WTC11 (cell line): ENCODE measurements around the gene PPME1. TPM values are rescaled to one million over a fixed set of nuclear protein-coding genes. Genes with fewer than 3 reads are reported as not detected.

Experiments
- ATAC-seq: fragments of 200-7000 bp; cut with Tn5 transposase; 2 replicates; pipeline ENCODE4 v1.10.0; 2021; ENCODE audit warnings: mild to moderate bottlenecking, moderate library complexity
- CTCF ChIA-PET: fragments of 300-600 bp; sonication (Branson Sonifier 250); formaldehyde crosslinking; loops from one replicate; lab custom pipeline; 2021; ENCODE audit warnings: antibody characterized with exemption; lab: Charles Lee
- POLR2A ChIA-PET: fragments of 350-600 bp; sonication (Branson Sonifier 250); formaldehyde crosslinking; loops from one replicate; lab custom pipeline; 2021; ENCODE audit warnings: antibody characterized with exemption; lab: Charles Lee
- DNase-seq: peaks from one replicate; pipeline ENCODE4 v3.0.0; 2021; ENCODE audit warnings: low spot score
- H3K27ac Mint-ChIP-seq: 2 replicates; pipeline ENCODE4 v1.8.0; 2021; ENCODE audit warnings: mixed read lengths
- H3K27me3 Mint-ChIP-seq: 2 replicates; pipeline ENCODE4 v1.8.0; 2021; ENCODE audit warnings: low read depth, mild to moderate bottlenecking, moderate library complexity, mixed read lengths
- H3K36me3 Mint-ChIP-seq: 2 replicates; pipeline ENCODE4 v1.8.0; 2021; ENCODE audit warnings: mixed read lengths
- H3K4me1 Mint-ChIP-seq: 2 replicates; pipeline ENCODE4 v1.8.0; 2022; ENCODE audit warnings: mixed read lengths
- H3K4me3 Mint-ChIP-seq: 2 replicates; pipeline ENCODE4 v1.8.0; 2021; ENCODE audit warnings: mild to moderate bottlenecking, moderate library complexity, mixed read lengths
- H3K9me3 Mint-ChIP-seq: 2 replicates; pipeline ENCODE4 v1.8.0; 2021; ENCODE audit warnings: mixed read lengths
- ATF1 ChIP-seq: sonication (generic); formaldehyde crosslinking; IDR thresholded peaks from 2 replicates; pipeline ENCODE4 v1.8.1; 2023; ENCODE audit warnings: mild to moderate bottlenecking, moderate library complexity, missing genetic modification reagents
- ATF3 ChIP-seq: sonication (generic); formaldehyde crosslinking; conservative IDR thresholded peaks from 2 replicates; pipeline ENCODE4 v1.8.1; 2022; ENCODE audit warnings: mild to moderate bottlenecking, missing genetic modification reagents
- CBFB ChIP-seq: sonication (generic); formaldehyde crosslinking; IDR thresholded peaks from 2 replicates; pipeline ENCODE4 v1.8.1; 2022; ENCODE audit warnings: mild to moderate bottlenecking, low read depth, missing genetic modification reagents
- CDX4 ChIP-seq: fragments of 250-450 bp; sonication (Bioruptor Pico); IDR thresholded peaks from 2 replicates; pipeline ENCODE4 v1.9.0; 2021; ENCODE audit warnings: moderate library complexity, mild to moderate bottlenecking, inconsistent platforms, borderline replicate concordance
- E2F4 ChIP-seq: sonication (generic); formaldehyde crosslinking; IDR thresholded peaks from 2 replicates; pipeline ENCODE4 v1.8.1; 2022; ENCODE audit warnings: low read depth, mild to moderate bottlenecking, moderate library complexity, missing genetic modification reagents, borderline replicate concordance
- ESRRA ChIP-seq: sonication (generic); formaldehyde crosslinking; IDR thresholded peaks from 2 replicates; pipeline ENCODE4 v1.8.1; 2022; ENCODE audit warnings: mild to moderate bottlenecking, missing genetic modification reagents, borderline replicate concordance
- FOXK1 ChIP-seq: sonication (generic); formaldehyde crosslinking; IDR thresholded peaks from 2 replicates; pipeline ENCODE4 v1.8.0; 2022; ENCODE audit warnings: mild to moderate bottlenecking, moderate library complexity, missing genetic modification reagents
- GRHL2 ChIP-seq: fragments of 250-450 bp; sonication (Bioruptor Pico); IDR thresholded peaks from 2 replicates; pipeline ENCODE4 v1.8.0; 2022; ENCODE audit warnings: mild to moderate bottlenecking, moderate library complexity; ENCODE audit not compliant: insufficient replicate concordance, severe bottlenecking
- HMGXB4 ChIP-seq: sonication (generic); formaldehyde crosslinking; IDR thresholded peaks from 2 replicates; pipeline ENCODE4 v1.8.1; 2023; ENCODE audit warnings: mild to moderate bottlenecking, moderate library complexity, missing genetic modification reagents
- MLX ChIP-seq: sonication (generic); formaldehyde crosslinking; IDR thresholded peaks from 2 replicates; pipeline ENCODE4 v1.8.1; 2023; ENCODE audit warnings: mild to moderate bottlenecking, missing genetic modification reagents, moderate library complexity
- MXD4 ChIP-seq: fragments of 250-450 bp; sonication (Bioruptor Pico); IDR thresholded peaks from 2 replicates; pipeline ENCODE4 v1.8.0; 2021; ENCODE audit warnings: mild to moderate bottlenecking, moderate library complexity, borderline replicate concordance
- MYBL2 ChIP-seq: sonication (generic); formaldehyde crosslinking; IDR thresholded peaks from 2 replicates; pipeline ENCODE4 v1.8.1; 2023; ENCODE audit warnings: mild to moderate bottlenecking, moderate library complexity, missing genetic modification reagents
- NFATC4 ChIP-seq: fragments of 250-450 bp; sonication (Bioruptor Pico); IDR thresholded peaks from 2 replicates; pipeline ENCODE4 v1.9.0; 2021; ENCODE audit warnings: mild to moderate bottlenecking
- NFE2L1 ChIP-seq: sonication (generic); formaldehyde crosslinking; IDR thresholded peaks from 2 replicates; pipeline ENCODE4 v1.8.1; 2023; ENCODE audit warnings: missing genetic modification reagents
- NFYB ChIP-seq: sonication (generic); formaldehyde crosslinking; conservative IDR thresholded peaks from 2 replicates; pipeline ENCODE4 v1.8.0; 2022; ENCODE audit warnings: low read depth, missing genetic modification reagents
- NR1H2 ChIP-seq: sonication (generic); formaldehyde crosslinking; IDR thresholded peaks from 2 replicates; pipeline ENCODE4 v1.9.0; 2021; ENCODE audit warnings: mild to moderate bottlenecking, moderate library complexity, missing genetic modification reagents
- OVOL2 ChIP-seq: fragments of 250-450 bp; sonication (Bioruptor Pico); IDR thresholded peaks from 2 replicates; pipeline ENCODE4 v1.9.0; 2021; ENCODE audit warnings: mild to moderate bottlenecking, borderline replicate concordance
- SMAD3 ChIP-seq: sonication (generic); formaldehyde crosslinking; IDR thresholded peaks from 2 replicates; pipeline ENCODE4 v1.8.0; 2022; ENCODE audit warnings: missing genetic modification reagents, mild to moderate bottlenecking, borderline replicate concordance
- SMAD4 ChIP-seq: sonication (generic); formaldehyde crosslinking; IDR thresholded peaks from 2 replicates; pipeline ENCODE4 v1.8.0; 2022; ENCODE audit warnings: mild to moderate bottlenecking, missing genetic modification reagents
- STAT6 ChIP-seq: sonication (generic); formaldehyde crosslinking; conservative IDR thresholded peaks from 2 replicates; pipeline ENCODE4 v1.8.1; 2023; ENCODE audit warnings: mild to moderate bottlenecking, low read depth, missing genetic modification reagents, moderate library complexity
- TP53 ChIP-seq: sonication (generic); formaldehyde crosslinking; IDR thresholded peaks from 2 replicates; pipeline ENCODE4 v1.8.1; 2023; ENCODE audit warnings: mild to moderate bottlenecking, missing genetic modification reagents
- ZBTB21 ChIP-seq: sonication (generic); formaldehyde crosslinking; IDR thresholded peaks from 2 replicates; pipeline ENCODE4 v1.8.1; 2023; ENCODE audit warnings: mild to moderate bottlenecking, missing genetic modification reagents, borderline replicate concordance
- ZNF232 ChIP-seq: sonication (generic); formaldehyde crosslinking; IDR thresholded peaks from 2 replicates; pipeline ENCODE4 v1.8.0; 2022; ENCODE audit warnings: mild to moderate bottlenecking, missing genetic modification reagents
- ZNF281 ChIP-seq: sonication (generic); formaldehyde crosslinking; IDR thresholded peaks from 2 replicates; pipeline ENCODE4 v1.8.0; 2023; ENCODE audit warnings: mild to moderate bottlenecking, missing genetic modification reagents
- ZSCAN18 ChIP-seq: fragments of 250-450 bp; sonication (Bioruptor Pico); IDR thresholded peaks from 2 replicates; pipeline ENCODE4 v2.1.2; 2022; ENCODE audit warnings: mild to moderate bottlenecking, moderate library complexity
- total RNA-seq: library from RNA; stranded (reverse); gene quantifications from 3 replicates; pipeline ENCODE4 v1.2.3, GENCODE V29; 2021

Gene PPME1
- total RNA-seq, 1 experiment from 2014 or later = 42.5 TPM

- no peak for TF ChIP-seq OVOL2 (CRISPR knock-in tag)
- no peak for TF ChIP-seq ZNF232
- TF ChIP-seq MXD4 (CRISPR knock-in tag) = no peak
- no peak for TF ChIP-seq STAT6 (CRISPR knock-in tag)
- TF ChIP-seq E2F4 (CRISPR knock-in tag) = no peak
- TF ChIP-seq NFYB (CRISPR knock-in tag) = no peak
- no peak for TF ChIP-seq ESRRA (CRISPR knock-in tag)
- TF ChIP-seq NR1H2 (CRISPR knock-in tag) = no peak
- no peak for TF ChIP-seq NFATC4 (CRISPR knock-in tag)
- no peak for TF ChIP-seq SMAD4 (CRISPR knock-in tag)
- no peak for TF ChIP-seq ZNF281 (CRISPR knock-in tag)
- TF ChIP-seq, all 79 proteins: peak for 0
These were observed 112.6 kb downstream of the PPME1 start (continued) for GRCh38 chr11:74283580-74284180.

GRCh38 chr11:74284466-74284865 is 113.4 kb downstream of the PPME1 start:
- H3K36me3 Mint-ChIP-seq = no peaks in the 10 kb centered on the region
- no peak for DNase-seq
- ATAC-seq = no peak
- POLR2A ChIA-PET = no interaction called here
- H3K9me3 Mint-ChIP-seq = no peaks in the 10 kb centered on the region
- H3K27ac Mint-ChIP-seq = no peak overlapping the region
- no peaks in the 10 kb centered on the region for H3K27me3 Mint-ChIP-seq
- no peak overlapping the region for H3K4me3 Mint-ChIP-seq
- no peaks in the 10 kb centered on the region for H3K4me1 Mint-ChIP-seq
- CTCF ChIA-PET = interaction anchor here (0.6 kb wide), 1 partner anchor 1107 kb away, joined by 3 read pairs; no protein-coding TSS in a partner anchor
- no peak for TF ChIP-seq CDX4 (CRISPR knock-in tag)
- no peak for TF ChIP-seq MYBL2 (CRISPR knock-in tag)
- no peak for TF ChIP-seq CBFB (CRISPR knock-in tag)
- no peak for TF ChIP-seq FOXK1
- TF ChIP-seq NFE2L1 (CRISPR knock-in tag) = no peak
- no peak for TF ChIP-seq ATF3 (CRISPR knock-in tag)
- no peak for TF ChIP-seq TP53 (CRISPR knock-in tag)
- no peak for TF ChIP-seq ZBTB21 (CRISPR knock-in tag)
- TF ChIP-seq ZSCAN18 (CRISPR knock-in tag) = no peak
- no peak for TF ChIP-seq HMGXB4
- TF ChIP-seq SMAD3 (CRISPR knock-in tag) = no peak
- TF ChIP-seq ATF1 (CRISPR knock-in tag) = no peak
- TF ChIP-seq MLX (CRISPR knock-in tag) = no peak
- no peak for TF ChIP-seq NFATC4 (CRISPR knock-in tag)
- TF ChIP-seq GRHL2 (CRISPR knock-in tag) = no peak
